T-helper 17 cell (primary cell): ENCODE data around the gene RPS27L. TPM values are rescaled to one million over a fixed set of nuclear protein-coding genes. Genes with fewer than 3 reads are reported as not detected.
"Not testable (repeated sequence)": the region's sequence is repeated elsewhere in the genome, so short reads cannot be mapped to it uniquely, and the experiment has no call there.

ENCODE experiments used
- ATAC-seq: fragments of 150-1000 bp; cut with Tn5 transposase; 2 replicates; pipeline ENCODE4 v1.10.0; 2021; ENCODE audit warnings: mild to moderate bottlenecking, moderate library complexity
- DNase-seq, 3 donors: peaks; one replicate each; pipeline versions ENCODE4 v3.0.0 to v3.0.0-alpha.2; 2020 to 2021
- H3K9me3 ChIP-seq: one replicate; pipeline ENCODE4 v1.7.0; 2013; ENCODE audit warnings: low read length, mild to moderate bottlenecking; ENCODE audit not compliant: control insufficient read depth, poor library complexity, severe bottlenecking
- H3K27ac Mint-ChIP-seq: one replicate; pipeline ENCODE4 v1.8.0; 2022; ENCODE audit warnings: mild to moderate bottlenecking, moderate library complexity, mixed read lengths
- H3K27me3 Mint-ChIP-seq: one replicate; pipeline ENCODE4 v1.8.0; 2022; ENCODE audit warnings: mixed read lengths
- H3K36me3 Mint-ChIP-seq: one replicate; pipeline ENCODE4 v1.8.0; 2022; ENCODE audit warnings: low read depth, mixed read lengths
- H3K4me1 Mint-ChIP-seq: one replicate; pipeline ENCODE4 v1.8.0; 2022; ENCODE audit warnings: mild to moderate bottlenecking, mixed read lengths
- H3K4me3 Mint-ChIP-seq: one replicate; pipeline ENCODE4 v1.8.0; 2022; ENCODE audit warnings: mild to moderate bottlenecking, moderate library complexity, mixed read lengths
- total RNA-seq, 4 donors: library from RNA in 2 of 4; stranded (reverse) in 2 of 4; gene quantifications; one replicate each; pipeline ENCODE4 v1.2.3 and lab custom pipeline; 2022 to 2026

RPS27L gene
- total RNA-seq, 2 donors from 2014 or later: 49.8 to 64.2 TPM

DNA sequence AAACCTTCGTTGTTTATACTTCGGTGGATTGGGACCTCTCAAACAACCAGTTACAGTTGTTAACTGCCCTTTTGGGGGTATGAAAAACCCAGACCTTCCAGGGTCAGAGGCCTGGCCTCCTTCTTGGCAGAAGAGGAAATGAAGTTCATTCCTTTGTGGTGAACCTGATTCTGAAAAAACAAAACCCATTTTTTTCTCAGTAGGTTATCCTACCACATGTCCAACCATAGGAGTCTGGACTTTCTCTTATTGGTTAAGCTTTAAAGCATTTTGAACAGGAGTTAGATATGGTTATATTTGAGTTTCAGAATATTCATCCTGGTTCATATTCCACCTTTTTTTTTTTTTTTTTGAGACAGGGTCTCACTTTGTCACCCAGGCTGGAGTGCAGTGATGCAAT lies 42.8 kb downstream of the RPS27L start:
- H3K9me3 ChIP-seq: no peaks in the 10 kb centered on the region
- ATAC-seq: no peak
- no peak overlapping the region for H3K4me3 Mint-ChIP-seq
- no peak overlapping the region for H3K27ac Mint-ChIP-seq
- peaks cover 3% of the 10 kb centered on the region for H3K4me1 Mint-ChIP-seq
- H3K36me3 Mint-ChIP-seq: no peaks in the 10 kb centered on the region
- H3K27me3 Mint-ChIP-seq: no peaks in the 10 kb centered on the region
- DNase-seq: no peak

DNA sequence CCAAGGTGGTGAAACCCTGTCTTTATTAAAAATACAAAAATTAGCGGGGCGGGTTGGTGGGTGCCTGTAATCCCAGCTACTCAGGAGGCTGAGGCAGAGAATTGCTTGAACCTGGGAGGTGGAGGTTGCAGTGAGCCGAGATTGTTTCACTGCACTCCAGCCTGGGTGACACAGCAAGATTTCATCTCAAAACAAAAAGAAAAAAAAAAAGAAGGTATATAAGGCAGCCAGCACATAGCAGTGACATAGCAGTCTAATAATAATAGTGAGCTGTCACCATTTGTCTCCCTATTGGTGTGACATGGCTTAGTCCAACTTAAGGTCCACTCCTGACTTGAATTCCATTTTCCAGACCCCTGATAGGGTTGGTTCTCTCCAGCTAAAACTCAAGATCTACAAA lies 44.4 kb downstream of the RPS27L start:
- Mint-ChIP-seq H3K27ac (peak overlapping the region; percentile 61), H3K4me3 (no peak overlapping the region), H3K36me3 (no peaks in the 10 kb centered on the region), H3K4me1 (peaks cover 4% of the 10 kb centered on the region), H3K27me3 (peaks cover 10% of the 10 kb centered on the region)
- ATAC-seq (no peak), DNase-seq (no peak)
- H3K9me3 ChIP-seq: no peaks in the 10 kb centered on the region

DNA sequence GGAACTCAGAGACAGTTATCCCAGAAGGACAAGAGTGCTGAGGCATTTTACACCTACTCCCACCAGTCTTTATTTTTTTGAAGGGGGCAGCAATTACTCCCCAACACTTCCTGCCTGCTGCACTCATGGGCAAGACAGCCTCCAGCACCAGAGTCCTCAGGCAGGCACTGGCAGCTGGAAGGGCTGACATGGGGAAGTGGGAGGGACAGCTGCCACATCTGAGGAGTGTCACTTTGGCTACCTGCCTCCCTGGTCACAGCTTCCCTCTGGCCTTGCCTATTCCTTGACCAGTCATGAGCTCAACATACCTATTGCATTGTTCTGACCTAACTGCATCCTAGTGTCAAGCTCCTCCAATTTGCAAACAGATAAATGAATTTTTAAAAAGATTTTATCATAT lies 45.8 kb downstream of the RPS27L start:
- no peak overlapping the region for H3K4me3 Mint-ChIP-seq
- H3K27me3 Mint-ChIP-seq: peaks cover 12% of the 10 kb centered on the region
- no peaks in the 10 kb centered on the region for H3K36me3 Mint-ChIP-seq
- no peak for DNase-seq
- no peak for ATAC-seq
- H3K4me1 Mint-ChIP-seq: peaks cover 4% of the 10 kb centered on the region
- H3K9me3 ChIP-seq: no peaks in the 10 kb centered on the region
- no peak overlapping the region for H3K27ac Mint-ChIP-seq

DNA sequence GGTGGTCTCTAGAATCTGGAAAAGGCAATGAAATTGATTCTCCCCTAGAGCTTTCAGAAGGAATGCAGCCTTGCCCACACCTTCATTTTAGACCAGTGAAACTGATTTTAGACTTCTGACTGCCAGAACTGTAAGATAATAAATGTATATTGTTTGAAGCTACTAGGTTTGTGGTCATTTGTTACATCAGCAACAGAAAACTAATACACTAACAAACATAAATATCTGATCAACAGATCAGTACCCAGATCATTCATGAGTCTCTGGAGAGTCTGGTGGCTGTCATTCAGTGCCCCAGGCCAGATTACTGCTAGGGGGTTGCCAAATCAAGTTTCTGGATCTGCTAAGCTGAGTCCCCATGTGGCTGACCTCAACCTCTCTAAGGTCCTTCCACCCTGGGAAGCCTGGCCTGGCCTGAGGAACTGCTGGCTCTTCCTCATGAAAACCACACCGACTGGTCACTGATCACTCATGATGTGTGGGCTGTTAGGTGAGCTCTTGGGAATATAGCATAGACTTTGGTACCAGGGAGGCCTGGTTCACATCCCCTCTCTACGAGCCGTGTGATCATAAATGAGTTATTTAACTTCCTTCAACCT lies 46.8 kb downstream of the RPS27L start:
- H3K4me3 Mint-ChIP-seq: no peak overlapping the region
- H3K27me3 Mint-ChIP-seq: peaks cover 21% of the 10 kb centered on the region
- H3K4me1 Mint-ChIP-seq: peaks cover 4% of the 10 kb centered on the region
- peaks cover 2% of the 10 kb centered on the region for H3K36me3 Mint-ChIP-seq
- H3K9me3 ChIP-seq: no peaks in the 10 kb centered on the region
- ATAC-seq (no peak), DNase-seq (no peak)
- H3K27ac Mint-ChIP-seq: no peak overlapping the region

DNA sequence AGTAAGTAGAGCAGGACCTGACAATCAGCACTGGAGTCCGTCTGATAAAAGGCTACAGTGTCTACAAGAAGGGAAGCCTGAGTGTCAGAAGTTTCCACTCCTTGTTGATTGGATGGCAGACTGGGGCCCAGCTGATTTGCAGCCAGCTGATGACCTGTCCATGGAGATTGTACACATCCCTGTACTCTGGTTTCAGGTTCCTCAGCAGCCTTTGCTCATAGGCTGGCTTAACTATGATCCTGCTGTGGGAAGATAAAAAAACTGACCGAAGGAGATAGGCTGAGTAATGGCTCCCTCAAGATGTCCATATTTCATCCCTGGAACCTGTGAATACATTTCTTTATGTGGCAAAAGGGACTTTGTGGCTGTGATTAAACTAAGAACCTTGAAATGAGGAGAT lies 47.4 kb downstream of the RPS27L start:
- Mint-ChIP-seq H3K4me1 (peaks cover 4% of the 10 kb centered on the region), H3K36me3 (peaks cover 2% of the 10 kb centered on the region), H3K27ac (no peak overlapping the region), H3K27me3 (peaks cover 28% of the 10 kb centered on the region), H3K4me3 (no peak overlapping the region)
- ATAC-seq (no peak), DNase-seq (no peak)
- no peaks in the 10 kb centered on the region for H3K9me3 ChIP-seq

DNA sequence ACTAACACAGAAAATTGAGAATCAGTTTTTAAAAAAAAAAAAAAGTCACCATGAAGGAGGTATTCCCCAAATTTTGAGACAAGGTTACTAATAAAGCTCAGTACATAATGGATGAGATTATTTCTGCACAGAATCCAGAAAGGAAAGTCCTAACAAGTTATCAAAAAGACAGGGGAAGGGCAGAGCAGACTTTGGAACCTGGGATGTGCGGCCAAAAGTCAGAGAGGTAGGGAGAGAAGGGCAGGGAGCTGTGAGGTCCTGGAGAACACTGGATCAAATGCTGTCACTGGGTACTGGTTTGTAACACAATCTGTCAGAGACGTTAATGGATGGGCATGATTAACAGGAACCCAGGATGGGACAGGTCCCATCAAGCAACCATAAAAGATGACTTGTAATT lies 47.8 kb downstream of the RPS27L start:
- H3K4me1 Mint-ChIP-seq: peaks cover 4% of the 10 kb centered on the region
- H3K36me3 Mint-ChIP-seq: peaks cover 2% of the 10 kb centered on the region
- H3K27ac Mint-ChIP-seq: no peak overlapping the region
- no peak overlapping the region for H3K4me3 Mint-ChIP-seq
- no peak for DNase-seq
- H3K9me3 ChIP-seq: no peaks in the 10 kb centered on the region
- ATAC-seq: no peak
- H3K27me3 Mint-ChIP-seq: peaks cover 32% of the 10 kb centered on the region

DNA sequence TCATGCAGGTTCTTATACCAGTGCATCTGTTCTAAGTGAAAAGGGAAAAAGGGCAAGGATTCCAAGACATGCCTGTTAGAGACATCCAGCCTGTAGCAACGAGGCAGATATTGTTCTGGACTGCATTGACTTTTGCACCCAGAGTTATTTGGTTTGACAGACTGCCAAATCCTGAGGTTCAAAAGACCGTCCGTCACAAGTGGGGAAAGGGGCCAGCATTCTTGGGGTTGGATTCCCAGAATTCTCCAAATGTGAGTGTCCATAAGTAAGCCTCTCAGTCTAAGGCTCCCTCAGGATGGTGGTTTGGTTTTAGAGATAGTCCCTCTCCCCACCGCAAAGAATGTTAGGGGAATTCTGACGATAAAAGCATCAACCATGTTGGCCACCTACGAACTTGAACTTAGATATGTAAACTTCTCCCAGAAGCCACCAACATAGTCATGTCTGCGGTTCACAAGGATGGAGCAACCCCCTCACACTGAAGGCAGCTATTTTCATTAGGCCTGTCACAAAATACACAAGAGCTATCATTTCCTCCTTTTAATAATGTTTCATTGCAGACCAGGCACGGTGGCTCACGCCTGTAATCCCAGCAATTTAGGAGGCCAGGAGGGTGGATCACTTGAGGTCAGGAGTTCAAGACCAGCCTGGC lies 49.3 kb downstream of the RPS27L start:
- H3K27ac Mint-ChIP-seq: no peak overlapping the region
- no peak overlapping the region for H3K4me3 Mint-ChIP-seq
- H3K27me3 Mint-ChIP-seq: peaks cover 43% of the 10 kb centered on the region
- H3K36me3 Mint-ChIP-seq: peaks cover 2% of the 10 kb centered on the region
- H3K9me3 ChIP-seq: no peaks in the 10 kb centered on the region
- ATAC-seq (no peak), DNase-seq (no peak)
- H3K4me1 Mint-ChIP-seq: peaks cover 2% of the 10 kb centered on the region

DNA sequence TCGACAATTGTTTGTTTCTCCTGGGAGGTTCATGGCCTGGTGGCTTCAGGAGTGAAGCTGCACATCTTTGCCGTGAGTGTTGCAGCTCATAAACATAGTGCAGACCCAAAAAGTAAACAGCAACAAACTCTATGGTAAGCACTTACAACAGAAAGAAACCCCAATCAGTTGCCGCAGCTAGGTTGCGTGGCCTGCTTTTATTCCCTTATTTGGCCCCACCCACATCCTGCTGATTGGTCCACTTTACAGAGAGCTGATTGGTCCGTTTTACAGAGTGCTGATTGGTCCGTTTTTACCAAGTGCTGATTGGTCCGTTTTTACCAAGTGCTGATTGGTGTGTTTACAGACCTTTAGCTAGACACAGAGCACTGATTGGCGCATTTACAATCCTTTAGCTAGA lies 51.9 kb downstream of the RPS27L start:
- not testable (repeated sequence) for H3K4me1 Mint-ChIP-seq, H3K36me3 Mint-ChIP-seq, H3K27ac Mint-ChIP-seq, DNase-seq, H3K9me3 ChIP-seq, ATAC-seq, H3K4me3 Mint-ChIP-seq
- peaks cover 43% of the 10 kb centered on the region for H3K27me3 Mint-ChIP-seq

DNA sequence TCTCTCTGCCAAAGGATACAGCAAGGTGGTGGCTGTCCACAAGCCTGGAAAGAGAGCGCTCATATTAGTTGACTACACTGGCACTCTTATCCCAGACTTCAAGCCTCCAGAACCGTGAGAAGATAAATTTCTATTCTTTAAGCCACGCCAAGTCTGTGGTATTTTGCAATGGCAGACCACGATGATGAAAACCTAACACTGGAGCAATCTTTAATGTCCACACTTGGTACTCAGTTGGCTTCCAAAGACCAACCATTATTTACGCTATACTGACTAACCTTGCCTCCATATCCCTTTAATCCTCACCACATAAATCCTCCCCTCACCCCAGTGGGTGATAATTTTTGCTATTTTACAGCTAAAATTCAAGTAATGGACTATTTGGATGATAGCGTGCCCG lies 52.5 kb downstream of the RPS27L start:
- H3K4me1 Mint-ChIP-seq: peaks cover 2% of the 10 kb centered on the region
- no peaks in the 10 kb centered on the region for H3K9me3 ChIP-seq
- no peak for ATAC-seq
- H3K27me3 Mint-ChIP-seq: peaks cover 43% of the 10 kb centered on the region
- peaks cover 2% of the 10 kb centered on the region for H3K36me3 Mint-ChIP-seq
- no peak overlapping the region for H3K4me3 Mint-ChIP-seq
- DNase-seq: no peak
- H3K27ac Mint-ChIP-seq: no peak overlapping the region

DNA sequence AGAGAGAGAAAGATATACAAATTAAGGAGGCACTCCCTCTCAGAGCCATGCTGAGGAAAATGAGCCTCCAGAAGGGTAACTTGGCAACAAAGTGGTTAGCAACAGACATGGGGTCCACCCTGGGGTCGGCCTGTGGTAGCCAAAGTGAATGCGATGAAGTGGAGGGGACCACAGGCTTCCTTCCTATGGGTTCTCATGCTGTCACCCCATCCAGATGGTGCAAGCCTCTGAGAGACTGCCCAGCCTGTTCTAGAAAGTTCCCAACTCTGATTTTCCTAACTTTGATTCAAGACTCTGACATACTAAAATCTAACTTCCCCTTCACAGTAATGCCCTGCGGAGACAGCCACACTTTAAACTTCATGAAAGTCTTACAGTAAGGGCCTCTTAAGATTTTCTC lies 53.9 kb downstream of the RPS27L start:
- Mint-ChIP-seq H3K27me3 (peaks cover 34% of the 10 kb centered on the region), H3K4me1 (no peaks in the 10 kb centered on the region), H3K36me3 (peaks cover 2% of the 10 kb centered on the region), H3K4me3 (no peak overlapping the region), H3K27ac (no peak overlapping the region)
- no peaks in the 10 kb centered on the region for H3K9me3 ChIP-seq
- no peak for ATAC-seq
- no peak for DNase-seq

DNA sequence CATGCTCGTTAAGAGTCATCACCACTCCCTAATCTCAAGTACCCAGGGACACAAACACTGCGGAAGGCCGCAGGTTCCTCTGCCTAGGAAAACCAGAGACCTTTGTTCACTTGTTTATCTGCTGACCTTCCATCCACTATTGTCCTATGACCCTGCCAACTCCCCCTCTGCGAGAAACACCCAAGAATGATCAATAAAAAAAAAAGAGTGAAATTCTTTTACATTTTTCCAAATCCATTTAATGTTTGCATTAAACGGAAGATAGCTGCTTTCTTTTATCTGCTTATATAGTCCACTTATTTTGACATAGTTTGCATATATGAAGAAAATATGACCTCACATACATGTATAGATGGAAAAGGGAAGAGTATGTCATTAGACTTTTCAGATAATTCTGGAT lies 57.7 kb downstream of the RPS27L start:
- not testable (repeated sequence) for H3K9me3 ChIP-seq, H3K4me3 Mint-ChIP-seq, H3K27ac Mint-ChIP-seq, DNase-seq, H3K36me3 Mint-ChIP-seq, H3K4me1 Mint-ChIP-seq, ATAC-seq
- peaks cover 12% of the 10 kb centered on the region for H3K27me3 Mint-ChIP-seq

DNA sequence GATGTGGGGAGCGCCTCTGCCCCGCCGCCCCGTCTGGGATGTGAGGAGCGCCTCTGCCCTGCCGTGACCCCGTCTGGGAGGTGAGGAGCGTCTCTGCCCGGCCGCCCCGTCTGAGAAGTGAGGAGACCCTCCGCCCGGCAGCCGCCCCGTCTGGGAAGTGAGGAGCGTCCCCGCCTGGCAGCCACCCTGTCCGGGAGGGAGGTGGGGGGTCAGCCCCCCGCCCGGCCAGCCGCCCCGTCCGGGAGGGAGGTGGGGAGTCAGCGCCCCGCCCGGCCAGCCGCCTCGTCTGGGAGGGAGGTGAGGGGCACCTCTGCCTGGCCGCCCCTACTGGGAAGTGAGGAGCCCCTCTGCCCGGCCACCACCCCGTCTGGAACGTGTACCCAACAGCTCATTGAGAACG lies 58.4 kb downstream of the RPS27L start:
- ATAC-seq, H3K4me1 Mint-ChIP-seq, DNase-seq, H3K27me3 Mint-ChIP-seq, H3K36me3 Mint-ChIP-seq, H3K4me3 Mint-ChIP-seq, H3K27ac Mint-ChIP-seq, H3K9me3 ChIP-seq: not testable (repeated sequence)
